Stimulated activated CD4-positive, alpha-beta T cell treated with anti-CD3 and anti-CD28 coated beads, Interleukin-4, amount 100 ng/mL, for 1 hour (primary cell): ENCODE measurements around the gene PRR11.
A peak's percentile ranks its signal among the peaks of the same experiment; 100 is the strongest.
"Not testable (repeated sequence)": the region's sequence is repeated elsewhere in the genome, so short reads cannot be mapped to it uniquely, and the experiment has no call there.

Source experiments
- DNase-seq: peaks from one replicate; pipeline ENCODE4 v3.0.0-alpha.2; 2020

The PRR11 gene

GRCh38 chr17:59155439-59156177 is at the start of gene PRR11:
TSS of gene PRR11 (plus strand) at chr17:59155746. CDS start at chr17:59169753, 14,007 bp downstream.
- peak; percentile 83 for DNase-seq

GRCh38 chr17:59105852-59106462 is 49.6 kb upstream of the PRR11 start:
- DNase-seq = peak; percentile 66

- DNase-seq = peak; percentile 98
These were observed 48.9 kb upstream of the PRR11 start, which contains the start of gene TRIM37 for GRCh38 chr17:59106463-59107305. TSS of gene TRIM37 (minus strand) at chr17:59106880. CDS start at chr17:59106461, 419 bp downstream.

GRCh38 chr17:59107306-59107670 is 48.3 kb upstream of the PRR11 start:
- DNase-seq = no peak

- DNase-seq = no peak
These were observed 47.0 kb upstream of the PRR11 start for GRCh38 chr17:59108400-59109102.

- DNase-seq = no peak
These were observed 44.6 kb upstream of the PRR11 start for GRCh38 chr17:59110973-59111372.

GRCh38 chr17:59111539-59111938 is 44.0 kb upstream of the PRR11 start:
- no peak for DNase-seq

- no peak for DNase-seq
These were observed 40.1 kb upstream of the PRR11 start for GRCh38 chr17:59115474-59115873.

GRCh38 chr17:59121901-59122480 is 33.6 kb upstream of the PRR11 start:
- DNase-seq = no peak

GRCh38 chr17:59124665-59125064 is 30.9 kb upstream of the PRR11 start:
- DNase-seq = no peak

GRCh38 chr17:59126809-59127417 is 28.6 kb upstream of the PRR11 start:
- no peak for DNase-seq

GRCh38 chr17:59129814-59130213 is 25.7 kb upstream of the PRR11 start:
- no peak for DNase-seq

- DNase-seq = no peak
These were observed 24.4 kb upstream of the PRR11 start for GRCh38 chr17:59131131-59131530.

- DNase-seq = not testable (repeated sequence)
These were observed 17.2 kb upstream of the PRR11 start for GRCh38 chr17:59138339-59138738.

GRCh38 chr17:59139939-59140338 is 15.6 kb upstream of the PRR11 start:
- no peak for DNase-seq

GRCh38 chr17:59141860-59142259 is 13.7 kb upstream of the PRR11 start:
- no peak for DNase-seq

- no peak for DNase-seq
These were observed 9.9 kb upstream of the PRR11 start for GRCh38 chr17:59145571-59146096.

GRCh38 chr17:59149051-59149450 is 6.5 kb upstream of the PRR11 start:
- DNase-seq = no peak

GRCh38 chr17:59149841-59150511 is 5.6 kb upstream of the PRR11 start:
- no peak for DNase-seq

GRCh38 chr17:59151006-59151405 is 4.5 kb upstream of the PRR11 start:
- DNase-seq = no peak

- no peak for DNase-seq
These were observed 4.0 kb upstream of the PRR11 start for GRCh38 chr17:59151591-59151990.
